EL (cell line): ENCODE results near the gene PLPP7.
"Not testable (repeated sequence)": the region's sequence is repeated elsewhere in the genome, so short reads cannot be mapped to it uniquely, and the experiment has no call there.

Experiments used
- DNase-seq: peaks from one replicate; pipeline ENCODE4 v3.0.0-alpha.2; 2016

The PLPP7 gene

GRCh38 chr9:131270171-131271015, 19.1 kb upstream of the PLPP7 start:
- no peak for DNase-seq

GRCh38 chr9:131271016-131271273, 18.6 kb upstream of the PLPP7 start:
- not testable (repeated sequence) for DNase-seq

GRCh38 chr9:131271506-131271931, 18.0 kb upstream of the PLPP7 start:
- no peak for DNase-seq

- DNase-seq: no peak
Observed at GRCh38 chr9:131272212-131272611, 17.3 kb upstream of the PLPP7 start.

GRCh38 chr9:131273146-131273855, 16.2 kb upstream of the PLPP7 start:
- DNase-seq: no peak

GRCh38 chr9:131273856-131274673, 15.5 kb upstream of the PLPP7 start:
- no peak for DNase-seq

- no peak for DNase-seq
Observed at GRCh38 chr9:131274674-131275331, 14.7 kb upstream of the PLPP7 start.

- DNase-seq: no peak
Observed at GRCh38 chr9:131275332-131276093, 14.0 kb upstream of the PLPP7 start.

- DNase-seq: no peak
Observed at GRCh38 chr9:131276094-131276888, 13.2 kb upstream of the PLPP7 start, which contains the start of gene FAM78A. TSS of gene FAM78A (minus strand) at chr9:131276510. CDS start at chr9:131276179, 331 bp downstream.

- DNase-seq: no peak
Observed at GRCh38 chr9:131276891-131277286, 12.6 kb upstream of the PLPP7 start.

GRCh38 chr9:131277287-131277909, 12.1 kb upstream of the PLPP7 start:
- no peak for DNase-seq

GRCh38 chr9:131277910-131278701, 11.4 kb upstream of the PLPP7 start:
- DNase-seq: peak; percentile 76

- DNase-seq: no peak
Observed at GRCh38 chr9:131278702-131279111, 10.8 kb upstream of the PLPP7 start.

GRCh38 chr9:131279196-131279862, 10.2 kb upstream of the PLPP7 start:
- no peak for DNase-seq

GRCh38 chr9:131279863-131280570, 9.5 kb upstream of the PLPP7 start:
- no peak for DNase-seq

- DNase-seq: no peak
Observed at GRCh38 chr9:131280660-131281059, 8.9 kb upstream of the PLPP7 start.

- DNase-seq: no peak
Observed at GRCh38 chr9:131281119-131281965, 8.2 kb upstream of the PLPP7 start.

- no peak for DNase-seq
Observed at GRCh38 chr9:131282175-131282574, 7.3 kb upstream of the PLPP7 start.
